ENCODE measurements around the gene RGL1.
"Not testable (repeated sequence)": the region's sequence is repeated elsewhere in the genome, so short reads cannot be mapped to it uniquely, and the experiment has no call there.

RGL1 gene

GRCh38 chr1:183785921-183786320 is 19.0 kb upstream of the RGL1 start:
- not testable (repeated sequence) for DNase-seq (ENCODE audit: low read depth in 1 of 2, low spot score in 1 of 2)

- DNase-seq (ENCODE audit: low read depth in 1 of 2, low spot score in 1 of 2): no peak
These were observed 17.2 kb upstream of the RGL1 start for GRCh38 chr1:183787704-183788103.

DNA sequence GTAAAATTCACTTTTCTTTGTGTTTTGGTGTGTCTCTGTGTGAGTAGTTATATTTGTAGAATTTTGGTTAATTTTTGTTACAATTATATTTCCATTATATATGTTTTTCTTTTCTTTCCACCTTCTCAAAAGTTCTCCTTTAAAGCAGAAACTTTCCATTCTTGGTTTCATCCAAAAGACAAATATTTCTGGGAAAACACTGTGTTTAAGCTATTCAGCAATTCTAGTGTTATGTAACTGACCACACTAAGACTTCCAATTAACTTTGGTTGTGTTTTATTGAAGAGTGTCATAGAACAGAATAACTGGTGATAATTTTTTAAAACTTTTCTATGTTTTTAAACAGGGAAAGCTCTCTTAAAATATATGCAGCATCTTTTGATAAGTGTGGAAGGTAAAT is 13.6 kb upstream of the RGL1 start:
- DNase-seq (ENCODE audit: low read depth in 1 of 2, low spot score in 1 of 2): no peak

DNA sequence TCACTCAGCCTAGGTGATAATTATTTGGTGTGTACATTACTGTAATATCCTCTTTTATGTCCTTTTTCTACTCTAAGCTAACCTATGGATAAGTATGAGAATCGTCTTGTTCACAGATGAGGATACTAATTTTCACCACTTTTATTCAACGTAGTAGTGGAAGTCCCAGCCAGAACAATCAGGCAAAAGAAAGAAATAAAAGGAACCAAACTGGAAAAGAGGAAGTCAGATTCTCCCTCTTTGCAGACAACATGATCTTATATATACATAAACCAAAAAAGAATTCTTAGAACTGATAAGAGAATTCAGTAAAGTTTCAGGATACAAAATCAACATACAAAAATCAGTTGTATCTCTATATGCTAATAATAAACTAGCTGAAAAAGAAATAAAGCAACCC is 12.6 kb upstream of the RGL1 start:
- no peak for DNase-seq (ENCODE audit: low read depth in 1 of 2, low spot score in 1 of 2)

- no peak for DNase-seq (ENCODE audit: low read depth in 1 of 2, low spot score in 1 of 2)
These were observed 10.8 kb upstream of the RGL1 start for GRCh38 chr1:183794088-183794487.

- no peak for DNase-seq (ENCODE audit: low read depth in 1 of 2, low spot score in 1 of 2)
These were observed 4.5 kb upstream of the RGL1 start for GRCh38 chr1:183800449-183800848.

DNA sequence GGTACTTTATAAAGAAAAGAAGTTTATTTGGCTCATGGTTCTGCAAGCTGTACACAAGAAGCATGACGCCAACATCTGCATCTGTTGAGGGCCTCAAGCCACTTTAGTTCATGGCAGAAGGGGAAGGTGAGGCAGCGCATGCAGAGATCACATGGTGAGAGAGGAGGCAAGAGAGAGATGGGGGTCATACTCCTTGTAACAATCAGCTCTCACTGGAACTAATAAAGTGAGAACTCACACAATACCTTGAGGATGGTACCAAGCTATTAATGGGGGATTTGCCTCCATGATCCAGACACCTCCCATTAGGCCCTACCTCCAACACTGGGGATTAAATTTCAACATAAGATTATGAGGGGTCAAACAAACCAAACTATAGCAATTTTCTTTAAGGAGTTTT is 3.3 kb upstream of the RGL1 start:
- DNase-seq (ENCODE audit: low read depth in 1 of 2, low spot score in 1 of 2): no peak

DNA sequence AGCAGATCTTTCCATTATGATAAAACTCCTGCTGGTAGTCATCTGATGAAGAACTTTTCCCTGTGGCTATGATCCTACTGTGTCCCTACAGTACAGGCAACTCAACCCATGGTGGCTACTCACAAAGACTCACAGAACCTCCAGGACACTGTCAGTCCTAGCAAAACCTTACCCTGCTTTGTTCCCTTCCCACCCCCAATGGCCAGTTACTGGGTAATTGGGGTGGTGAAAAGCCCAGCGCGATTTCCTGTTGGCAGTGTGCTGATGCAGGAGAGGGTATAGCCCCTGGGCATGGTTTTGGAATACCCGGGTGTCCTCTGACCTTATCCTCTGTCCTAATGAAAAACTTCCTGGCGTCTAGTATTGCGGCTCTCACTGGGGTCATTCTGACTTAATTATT is 533 bp upstream of the RGL1 start:
- DNase-seq (ENCODE audit: low read depth in 1 of 2, low spot score in 1 of 2): no peak

GRCh38 chr1:183806125-183806524 is 1.2 kb downstream of the RGL1 start:
- no peak for DNase-seq (ENCODE audit: low read depth in 1 of 2, low spot score in 1 of 2)

DNA sequence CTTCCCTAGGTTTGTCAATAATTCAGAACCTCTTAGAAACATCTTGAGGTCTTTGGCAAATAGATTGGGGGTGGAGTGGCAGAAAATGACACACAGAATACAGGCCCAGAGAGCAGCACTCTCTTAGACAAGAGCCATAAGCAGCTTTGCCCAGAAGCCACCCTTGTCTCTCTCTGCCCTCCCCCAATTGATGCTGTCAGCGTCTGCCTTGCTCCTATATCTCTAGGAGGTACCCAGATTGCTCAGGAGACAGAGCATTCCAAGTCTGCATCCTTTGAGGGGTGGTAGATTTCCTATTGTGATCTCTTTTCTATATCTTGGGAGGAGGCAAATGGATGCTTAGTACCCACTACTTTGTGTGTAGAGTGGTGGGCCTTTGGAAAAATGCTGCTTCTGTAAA is 1.8 kb downstream of the RGL1 start:
- DNase-seq (ENCODE audit: low read depth in 1 of 2, low spot score in 1 of 2): no peak

- DNase-seq (ENCODE audit: low read depth in 1 of 2, low spot score in 1 of 2): no peak
These were observed 2.7 kb downstream of the RGL1 start for GRCh38 chr1:183807549-183808168.

DNA sequence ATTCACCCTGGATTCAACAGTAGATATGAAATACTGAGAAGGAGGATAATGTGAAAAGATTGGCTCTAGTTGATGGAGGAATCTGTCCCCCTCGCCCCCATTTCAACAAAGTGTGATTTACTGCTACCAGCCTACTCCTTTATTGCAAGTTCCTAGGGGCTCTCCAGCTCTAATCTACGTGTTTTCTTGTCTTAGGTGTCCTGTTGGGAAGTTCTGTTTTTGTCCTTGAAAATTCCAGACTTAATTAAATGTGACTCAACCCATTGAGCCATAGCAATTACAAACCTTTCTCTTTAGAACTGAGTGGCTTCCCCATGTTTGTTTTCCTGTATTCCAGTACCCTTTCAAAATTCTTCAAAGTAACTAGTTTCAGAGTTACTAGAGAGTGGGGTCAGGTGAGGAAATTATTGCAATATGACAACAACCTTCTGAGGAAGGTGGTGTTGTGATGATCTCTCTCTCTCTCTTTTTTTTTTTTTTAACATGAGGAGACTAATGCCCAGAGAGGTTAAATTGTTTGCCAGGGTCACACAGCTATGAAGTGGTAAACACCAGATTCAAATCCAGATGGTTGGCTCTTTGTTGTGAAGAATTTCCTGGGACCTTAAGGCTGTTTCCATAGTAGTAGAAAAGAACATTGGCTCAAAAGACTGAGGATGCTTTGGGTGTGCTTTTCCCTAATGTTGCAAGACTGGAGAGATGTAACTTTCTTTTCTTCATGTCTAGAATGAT is 3.5 kb downstream of the RGL1 start:
- no peak for DNase-seq (ENCODE audit: low read depth in 1 of 2, low spot score in 1 of 2)

- DNase-seq (ENCODE audit: low read depth in 1 of 2, low spot score in 1 of 2): no peak
These were observed 5.2 kb downstream of the RGL1 start for GRCh38 chr1:183810121-183810520.

DNA sequence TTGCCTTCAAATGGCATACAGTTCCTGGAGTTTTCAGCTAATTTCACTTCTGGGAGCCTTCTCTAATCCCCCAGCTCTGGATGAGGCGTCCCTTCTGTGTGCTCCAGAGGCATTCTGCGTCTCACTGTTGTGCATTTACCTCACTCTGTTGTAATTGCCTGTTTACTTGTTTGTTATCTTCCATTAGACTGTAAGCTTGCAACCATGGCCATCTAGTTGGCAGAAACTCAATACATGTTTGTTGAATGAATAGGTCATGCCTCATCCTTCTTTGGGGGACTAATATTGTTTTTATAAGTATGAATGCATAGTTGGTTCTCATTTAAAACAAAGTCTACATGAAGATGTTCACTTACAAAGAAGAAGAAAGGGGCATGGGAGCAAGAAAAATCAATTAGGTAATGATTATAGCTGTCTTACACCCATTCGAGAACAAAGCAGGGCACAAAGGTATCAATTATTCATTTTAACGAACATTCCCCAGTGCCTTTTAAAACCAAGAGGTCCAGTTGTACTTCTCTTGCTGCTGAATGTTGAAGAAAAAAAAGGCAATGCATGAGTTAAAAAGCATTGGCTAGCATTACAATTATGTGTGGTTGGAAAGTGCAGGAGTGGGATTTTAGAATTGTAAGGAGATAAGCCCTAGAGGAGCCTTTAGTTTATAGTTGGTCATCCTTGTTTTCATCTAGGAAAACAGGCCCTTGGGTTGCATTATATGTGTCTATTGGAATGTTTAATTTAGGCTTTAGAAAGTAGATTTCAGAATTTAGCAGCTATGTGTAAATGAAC is 6.0 kb downstream of the RGL1 start:
- DNase-seq (ENCODE audit: low read depth in 1 of 2, low spot score in 1 of 2): no peak

DNA sequence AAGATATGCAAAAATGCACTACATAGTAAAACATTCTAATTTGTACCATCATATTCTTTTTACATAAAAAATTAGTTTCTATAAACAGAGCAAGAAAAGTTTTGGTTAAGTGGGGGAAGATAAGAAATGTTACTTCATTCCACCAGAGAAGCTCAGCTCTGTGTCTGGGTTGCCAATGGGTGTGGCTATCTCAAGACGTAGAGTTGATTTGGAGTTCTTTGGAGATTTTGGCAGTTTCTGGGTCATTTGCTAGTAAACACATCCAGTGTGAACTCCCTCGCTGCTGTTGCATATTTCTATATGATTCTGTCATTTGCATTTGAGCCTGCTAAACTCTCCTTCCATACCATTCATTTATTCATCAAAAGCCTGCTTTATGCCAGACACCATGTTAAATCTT is 7.2 kb downstream of the RGL1 start:
- DNase-seq (ENCODE audit: low read depth in 1 of 2, low spot score in 1 of 2): no peak

DNA sequence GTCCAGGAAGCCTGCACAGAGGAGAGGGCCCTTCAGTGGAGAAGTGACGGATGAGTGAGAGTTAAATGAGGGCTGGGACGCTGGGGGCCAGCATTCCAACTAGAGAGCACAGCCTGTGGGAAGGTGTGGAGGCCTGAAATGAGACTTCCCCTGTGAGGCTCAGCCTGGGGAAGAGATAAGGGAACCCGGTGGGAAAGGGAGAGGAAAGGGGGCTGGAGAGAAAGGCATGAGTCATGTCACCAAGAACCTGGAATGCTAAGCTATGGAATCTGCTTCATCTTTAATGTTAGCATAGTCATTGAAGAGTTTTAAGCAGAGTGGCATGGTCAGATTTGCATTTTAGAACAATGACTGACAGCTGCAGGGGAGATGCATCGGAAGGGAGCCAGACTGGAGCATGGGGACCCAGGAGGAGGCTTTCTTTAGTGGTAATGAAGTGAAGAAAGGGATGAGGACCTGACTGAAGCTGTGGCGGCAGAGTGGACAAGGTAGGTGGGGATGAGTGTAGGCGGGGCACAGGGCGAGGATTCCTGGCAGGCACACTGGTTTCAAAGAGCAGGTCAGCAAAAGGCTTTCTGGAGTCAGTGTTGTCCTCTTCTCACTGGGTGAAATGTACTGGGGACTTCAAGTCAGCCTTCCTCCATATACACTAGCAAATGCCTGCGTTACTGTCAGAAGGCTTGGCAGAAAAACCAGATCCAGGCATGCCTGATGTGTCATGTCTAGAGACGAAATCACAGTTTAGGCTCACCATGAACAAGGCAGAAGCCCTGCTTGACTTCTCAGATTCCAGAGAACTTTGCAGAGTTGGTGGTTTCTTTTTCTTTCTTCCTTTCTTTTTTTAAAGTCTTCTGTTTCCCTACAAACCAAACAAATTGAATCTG is 8.0 kb downstream of the RGL1 start:
- DNase-seq (ENCODE audit: low read depth in 1 of 2, low spot score in 1 of 2): no peak

DNA sequence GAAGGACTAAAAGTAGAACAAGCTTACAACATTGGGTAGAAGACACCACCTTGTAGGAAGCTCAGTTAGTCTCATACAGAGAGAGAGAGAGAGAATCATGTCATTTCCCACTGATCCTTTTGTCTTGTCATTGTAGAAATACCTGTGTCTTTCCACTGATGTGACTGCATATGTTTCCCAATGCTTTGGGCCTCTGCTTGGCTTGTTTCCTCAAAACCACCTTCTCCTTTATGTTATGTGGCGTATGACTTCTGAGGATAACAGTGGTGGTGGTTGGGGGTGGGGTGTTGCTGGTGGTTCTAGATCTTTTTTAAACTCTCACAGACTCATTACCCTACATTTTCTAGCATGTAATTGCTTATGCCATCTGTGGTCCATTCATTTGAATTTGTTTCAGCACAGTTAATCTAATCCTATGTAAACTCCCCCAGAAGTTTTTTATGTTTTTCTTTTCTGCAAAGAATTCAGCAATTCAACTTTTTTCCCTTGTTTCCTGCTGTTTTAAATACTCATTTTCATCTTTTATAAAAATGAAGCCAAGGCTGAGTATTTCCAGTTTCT is 9.3 kb downstream of the RGL1 start:
- DNase-seq (ENCODE audit: low read depth in 1 of 2, low spot score in 1 of 2): no peak

GRCh38 chr1:183816110-183816509 is 11.2 kb downstream of the RGL1 start:
- DNase-seq (ENCODE audit: low read depth in 1 of 2, low spot score in 1 of 2): no peak

DNA sequence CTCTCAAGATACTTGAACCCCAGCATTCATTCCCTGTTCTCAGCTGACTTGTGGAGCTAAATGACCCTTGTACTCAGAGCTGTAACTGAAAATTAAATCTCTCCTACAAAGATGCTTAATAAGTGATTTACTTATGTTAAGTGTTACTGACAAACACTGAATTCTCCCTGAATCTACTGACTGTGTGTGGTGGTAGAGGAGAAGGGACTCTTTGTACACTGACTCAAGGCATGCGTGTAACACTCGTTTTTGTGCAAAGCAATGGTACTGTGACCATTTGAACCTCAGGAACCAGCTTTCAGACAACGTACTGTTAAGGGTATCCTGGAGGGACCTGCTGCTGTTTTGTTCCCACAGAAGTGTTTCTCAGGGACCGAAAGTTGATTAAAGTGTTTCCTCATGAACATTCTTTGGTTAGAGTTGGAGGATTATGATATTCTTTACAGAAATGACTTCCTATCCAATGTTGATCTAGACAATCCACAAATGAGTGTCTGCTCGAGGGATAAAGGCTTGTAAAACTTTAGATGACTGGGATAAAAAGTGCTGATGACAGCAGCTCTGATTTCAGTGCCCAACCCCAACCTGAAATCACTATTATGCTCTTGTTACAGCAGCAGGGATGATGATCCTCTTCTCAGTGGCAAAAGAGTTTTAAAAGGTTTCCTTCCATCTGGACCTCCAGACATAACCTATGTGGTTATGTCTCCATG is 12.8 kb downstream of the RGL1 start:
- DNase-seq (ENCODE audit: low read depth in 1 of 2, low spot score in 1 of 2): no peak

DNA sequence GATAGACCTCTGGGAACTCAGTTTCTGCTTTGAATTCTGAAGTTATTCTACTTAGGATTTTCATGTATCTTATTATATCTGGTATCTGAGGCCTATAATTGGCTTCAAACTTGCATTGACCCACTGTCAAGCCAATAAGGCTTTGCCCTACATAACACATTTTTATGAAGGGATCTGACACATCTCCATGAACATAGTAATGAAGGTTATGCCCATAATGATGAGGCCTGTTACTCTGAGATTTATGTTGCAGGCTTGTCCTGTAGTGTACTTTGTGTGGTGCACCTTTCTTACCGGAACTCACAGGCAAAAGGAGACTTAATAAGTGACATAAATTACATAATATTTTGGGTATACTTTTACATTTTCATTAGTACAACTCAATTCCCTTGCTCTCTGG is 14.1 kb downstream of the RGL1 start:
- no peak for DNase-seq (ENCODE audit: low read depth in 1 of 2, low spot score in 1 of 2)

Data from stimulated activated CD4-positive, alpha-beta T cell treated with anti-CD3 and anti-CD28 coated beads, Interleukin-15, amount 100 ng/mL, for 1 hour (primary cell).